Activated T-helper 1 cell treated with anti-CD3 and anti-CD28 coated beads, Interleukin-2, amount 50 U/mL, for 16 hours (primary cell): ENCODE data around the gene MYH7.
A peak's percentile ranks its signal among the peaks of the same experiment; 100 is the strongest.
"Not testable (repeated sequence)": the region's sequence is repeated elsewhere in the genome, so short reads cannot be mapped to it uniquely, and the experiment has no call there.

Experiments
- DNase-seq, 2 donors: peaks; one replicate each; pipeline ENCODE4 v3.0.0-alpha.2; 2020; ENCODE audit warnings: low read depth in 1 of 2, low spot score in 1 of 2

The MYH7 gene

DNA sequence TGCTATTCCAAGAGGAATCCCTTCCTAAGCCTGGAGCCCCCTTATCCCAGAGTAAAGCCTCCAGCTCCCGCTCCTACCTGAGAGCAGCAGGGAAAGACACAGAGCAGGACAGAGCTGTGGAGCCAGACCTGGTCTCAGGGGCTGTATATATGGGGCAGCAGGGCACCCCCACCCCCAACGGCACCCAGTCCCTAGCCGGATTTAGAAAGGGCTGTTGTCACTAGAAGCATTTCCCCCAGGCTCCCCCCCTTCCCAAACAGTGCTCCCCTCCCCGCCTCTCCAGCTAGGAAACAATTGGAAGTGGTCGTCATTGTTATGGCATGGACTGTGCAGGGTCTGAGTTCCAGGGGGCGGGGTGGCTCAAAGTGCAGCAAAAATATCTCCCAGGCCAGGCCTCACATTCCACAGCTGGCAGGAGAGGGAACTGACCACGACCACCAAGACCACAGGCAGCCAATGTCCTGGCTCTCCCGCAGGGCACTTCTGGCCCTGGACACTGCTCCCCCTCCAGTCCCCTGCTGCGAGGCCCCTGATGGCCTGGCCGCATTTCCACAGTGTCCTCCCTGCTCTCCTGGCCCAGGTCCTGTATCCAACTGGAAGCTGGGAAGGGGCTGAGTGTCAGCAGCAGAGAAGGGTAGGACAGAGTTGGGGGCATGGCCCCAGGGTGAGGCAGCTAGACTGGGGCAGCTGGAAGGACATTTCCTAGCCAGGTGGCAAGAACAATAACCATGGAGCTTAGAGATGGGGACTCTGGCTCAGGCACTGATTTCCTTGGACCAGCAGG lies at the start of gene MYH7:
Gene MYH7 (minus strand): TSS at position 118 of the 784 bp plus-strand sequence. CDS start 1,928 bp downstream, outside the sequence.
- DNase-seq = no peak

DNA sequence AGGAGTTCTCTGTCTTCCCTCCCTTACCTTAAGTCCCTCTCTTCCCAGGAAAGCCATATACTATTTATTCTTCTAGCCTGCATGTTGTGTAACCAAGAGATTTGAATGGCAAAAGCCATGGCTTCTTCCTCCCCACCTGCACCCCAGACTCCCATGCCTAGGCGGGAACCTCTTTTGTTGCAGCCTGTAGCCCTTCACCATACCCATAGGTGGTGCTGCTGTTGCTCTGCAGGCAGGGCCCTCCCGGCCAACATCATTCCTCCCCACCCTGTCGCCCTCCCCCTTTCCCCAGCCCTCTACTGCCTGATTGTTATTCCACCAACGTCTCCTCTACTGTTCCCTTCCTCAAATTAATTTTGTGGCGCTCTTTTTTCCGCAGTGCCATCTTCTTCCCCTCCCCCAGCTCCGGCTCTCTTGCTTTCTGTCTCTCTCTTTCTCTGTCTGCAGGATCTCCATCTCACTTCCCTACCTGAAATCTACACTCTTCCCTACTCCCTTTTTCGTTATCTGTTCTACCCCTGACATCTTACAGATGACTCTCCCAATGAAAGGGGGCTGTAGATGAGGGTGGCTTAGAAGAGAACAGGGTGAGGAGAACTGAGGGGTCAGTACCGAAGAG lies 47.9 kb upstream of the MYH7 start:
- no peak for DNase-seq

DNA sequence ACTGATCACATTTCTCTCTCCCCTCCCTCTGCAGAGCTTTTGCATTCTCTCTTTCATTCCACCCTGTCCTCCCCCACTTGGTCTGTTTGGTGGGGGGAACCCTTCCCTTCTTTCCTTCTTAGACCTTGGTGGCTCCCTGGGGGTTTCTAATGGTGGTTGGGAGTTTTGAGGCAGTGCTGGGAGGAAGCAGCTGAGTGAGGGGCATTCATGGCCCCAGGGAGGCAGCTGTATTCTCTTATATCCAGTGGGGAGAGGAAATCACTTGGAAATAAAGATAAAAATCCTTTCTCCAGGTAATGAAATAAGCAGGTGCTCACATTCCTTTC lies 47.3 kb upstream of the MYH7 start:
- DNase-seq = no peak

DNA sequence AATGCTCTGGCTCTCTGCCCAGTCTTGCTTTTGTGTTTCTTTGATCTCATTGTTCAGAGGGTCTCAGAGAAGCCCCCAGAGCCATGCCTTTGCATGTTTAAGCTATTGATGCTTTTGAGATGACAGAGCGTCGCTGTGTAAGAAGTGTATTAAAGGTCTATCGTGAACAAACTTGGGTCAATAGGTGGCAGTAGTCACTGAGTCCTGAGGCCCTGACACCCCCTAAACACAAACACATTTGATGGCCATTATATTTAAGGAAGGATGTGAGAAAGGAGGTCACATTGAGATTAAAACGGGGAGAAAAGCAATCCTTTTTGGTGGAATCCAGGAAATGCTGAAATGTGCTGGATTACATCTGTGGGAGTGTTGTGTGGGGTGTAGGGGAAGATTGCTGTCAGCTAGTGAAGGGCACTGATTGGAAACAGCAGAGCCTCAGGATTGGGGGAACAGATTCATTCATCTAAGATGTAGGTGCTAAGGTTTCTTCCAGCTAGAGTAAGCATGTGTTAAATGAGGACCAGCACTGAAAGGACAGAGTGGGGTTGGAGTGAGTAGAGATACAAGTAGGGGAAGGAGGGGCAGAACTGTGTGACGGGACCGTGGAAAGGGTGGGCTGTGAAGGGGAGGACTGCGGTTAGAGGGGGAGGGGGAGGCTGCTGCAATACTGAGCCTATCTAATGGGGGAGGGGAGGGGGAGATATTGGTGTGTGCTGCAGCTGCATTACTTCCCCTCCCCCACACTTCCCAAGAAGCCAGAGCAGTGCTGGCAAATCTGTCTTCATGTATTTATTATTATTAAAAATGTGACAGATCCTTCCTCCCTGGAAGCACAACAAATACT lies 46.7 kb upstream of the MYH7 start:
- DNase-seq = no peak

DNA sequence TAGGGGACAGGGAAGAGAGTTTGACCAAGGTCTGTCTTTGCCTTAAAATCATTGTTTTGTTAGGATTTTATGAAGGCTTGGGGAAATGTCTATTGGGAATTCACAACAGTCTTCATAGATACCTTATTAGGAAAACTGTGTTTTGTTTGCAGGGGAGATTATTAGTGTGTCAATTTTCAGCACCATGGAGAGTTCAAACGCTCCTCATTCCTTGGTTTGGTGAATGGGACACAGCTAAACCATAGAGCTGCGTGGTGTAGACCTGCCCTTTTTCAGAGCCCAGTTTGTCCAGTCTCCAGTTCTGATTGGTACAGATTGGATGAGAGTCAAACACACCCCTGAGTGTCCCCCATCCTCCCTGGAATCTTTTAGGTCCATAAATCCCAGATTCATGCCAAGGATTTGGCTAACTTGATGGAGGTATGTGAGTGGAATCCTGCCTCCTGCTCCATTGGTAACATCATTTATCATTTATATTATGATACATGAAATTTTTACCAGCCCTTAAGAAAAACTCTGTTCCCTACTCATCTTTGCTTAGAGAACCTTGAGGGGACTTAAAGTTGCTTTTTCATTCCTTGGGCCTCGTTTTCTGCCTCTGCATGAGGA lies 46.0 kb upstream of the MYH7 start:
- DNase-seq = no peak

DNA sequence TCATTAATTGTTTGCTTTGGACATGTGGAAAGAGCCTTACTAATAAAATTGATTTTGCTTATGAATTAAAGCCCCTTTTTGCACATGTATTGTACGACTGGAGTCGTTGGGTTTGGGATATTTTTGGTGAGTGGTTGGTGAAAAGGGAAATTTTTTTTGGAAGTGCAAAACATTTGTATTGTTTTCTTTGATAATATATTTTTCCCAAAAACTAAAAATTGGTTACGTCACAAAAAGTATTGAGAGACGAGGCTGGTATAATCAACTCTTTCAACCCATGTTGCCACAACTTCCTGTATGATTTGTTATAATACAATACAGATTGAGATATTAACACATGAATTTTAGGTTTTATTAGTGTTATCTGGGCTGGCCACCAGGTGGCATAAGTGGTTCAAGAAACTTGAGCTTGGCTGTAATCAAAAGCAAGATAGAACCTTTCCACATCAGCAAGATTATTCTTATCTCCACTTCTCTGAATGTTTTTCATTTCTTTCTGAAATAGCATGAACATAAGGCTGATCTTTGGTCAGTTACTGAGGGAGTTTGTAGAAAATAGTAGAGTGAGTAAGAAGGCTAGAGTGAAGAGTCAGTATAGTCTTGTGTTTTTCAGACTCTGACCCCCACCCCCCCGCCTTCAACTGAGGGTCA lies 42.8 kb upstream of the MYH7 start:
- peak; percentile 22 to 29 for DNase-seq

DNA sequence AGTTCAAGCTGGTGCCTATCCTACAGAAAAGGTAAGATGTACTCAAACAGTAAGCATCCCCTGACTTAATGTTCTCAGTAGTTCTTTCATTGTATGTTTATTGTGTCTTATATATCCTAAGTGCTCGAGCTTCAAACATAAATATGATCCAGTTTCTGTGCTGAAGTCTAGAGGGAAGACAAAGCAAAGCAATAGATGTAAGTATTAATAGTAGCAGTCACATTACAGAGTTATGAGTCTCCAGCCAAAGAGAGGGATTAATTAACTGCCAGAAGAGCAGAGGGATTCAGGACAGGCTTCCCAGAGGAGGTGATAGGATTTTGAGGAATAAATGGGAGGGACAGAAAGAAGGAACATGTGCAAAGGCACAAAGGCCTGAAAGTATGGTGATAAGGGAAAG lies 35.5 kb upstream of the MYH7 start:
- no peak for DNase-seq

DNA sequence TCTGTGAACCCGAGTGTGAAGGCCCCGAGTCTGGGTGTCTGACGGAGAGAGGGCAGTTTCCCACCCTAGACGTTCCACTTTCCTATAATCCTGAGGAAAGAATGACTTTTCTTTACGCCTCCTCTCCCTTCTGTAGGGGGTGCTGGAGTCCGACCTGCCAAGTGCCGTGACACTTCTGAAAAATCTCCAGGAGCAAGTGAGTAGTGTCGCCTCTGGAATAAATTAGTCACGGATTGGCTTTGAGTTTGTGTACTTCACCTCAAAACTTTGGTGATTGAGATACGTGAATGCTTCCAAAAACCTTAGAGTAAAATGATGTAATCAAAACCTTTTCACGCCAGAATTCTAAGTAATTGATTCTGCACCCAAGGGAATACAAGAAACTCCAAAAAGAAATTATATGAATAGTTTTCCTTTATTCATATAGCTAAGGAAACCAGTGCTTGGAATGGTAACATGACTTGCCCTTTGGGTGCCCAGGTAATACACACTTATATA lies 34.5 kb upstream of the MYH7 start:
- DNase-seq = no peak

DNA sequence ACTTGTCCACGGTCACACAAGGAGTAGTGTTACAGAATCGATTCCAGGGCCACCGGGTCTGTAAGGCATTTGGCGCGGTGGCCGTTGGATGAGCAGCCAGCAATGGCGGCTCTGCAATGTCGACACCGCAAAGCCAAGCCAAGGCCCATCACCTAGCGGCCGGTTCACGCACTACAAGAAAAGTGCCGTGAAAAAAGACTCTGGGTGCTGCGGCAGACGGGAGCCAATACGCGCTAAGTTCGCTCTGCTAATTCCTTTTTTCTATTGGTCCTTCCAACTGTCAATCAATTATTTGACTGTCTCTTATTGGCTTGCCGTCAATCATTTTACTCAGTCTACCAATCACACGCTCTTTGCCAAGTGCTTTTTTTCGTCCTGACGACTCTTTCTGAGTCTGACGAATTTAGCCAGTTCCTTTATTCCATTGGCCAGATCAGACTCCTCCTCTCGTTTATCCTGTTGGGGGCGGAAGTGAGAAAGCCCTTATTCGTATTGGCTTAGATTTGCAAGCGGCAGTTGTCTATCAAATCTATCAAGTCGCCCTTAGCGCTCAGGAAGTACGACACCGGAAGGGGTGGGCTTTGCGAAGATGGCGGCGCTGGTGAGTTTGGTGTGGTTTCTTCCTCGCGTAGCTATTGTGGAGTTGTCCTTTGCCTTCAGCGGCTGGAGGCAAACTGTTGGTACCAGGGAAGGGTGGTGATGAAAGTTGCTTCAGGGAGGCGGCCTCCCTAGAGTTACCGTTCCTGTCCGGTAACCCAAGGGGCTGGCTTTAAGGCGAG lies 33.9 kb upstream of the MYH7 start, which contains the start of gene NGDN:
Gene NGDN (plus strand): TSS at position 577 of the 779 bp plus-strand sequence. CDS start 13 bp downstream, at position 590.
- DNase-seq = peak; percentile 78 to 84

DNA sequence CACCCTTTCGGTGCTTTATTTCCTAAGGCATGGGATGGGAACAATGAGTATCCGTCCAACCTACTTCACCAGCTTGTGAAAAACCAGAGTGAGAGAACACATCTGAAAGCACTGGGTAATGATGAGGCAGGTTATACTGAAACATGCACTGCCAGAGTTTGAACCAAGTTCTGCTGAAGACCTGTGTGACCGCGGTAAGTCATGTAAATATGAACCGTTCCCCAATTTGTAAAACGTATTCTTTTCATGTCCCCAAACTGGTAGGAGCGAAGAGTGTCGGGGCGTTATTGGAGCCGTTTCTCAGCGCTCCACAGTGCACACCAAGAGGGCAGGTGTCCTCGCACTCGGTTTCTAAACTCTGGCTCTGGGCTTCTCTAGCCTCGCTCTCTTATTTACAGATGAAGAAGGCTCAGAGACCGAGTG lies 33.3 kb upstream of the MYH7 start:
- no peak for DNase-seq

DNA sequence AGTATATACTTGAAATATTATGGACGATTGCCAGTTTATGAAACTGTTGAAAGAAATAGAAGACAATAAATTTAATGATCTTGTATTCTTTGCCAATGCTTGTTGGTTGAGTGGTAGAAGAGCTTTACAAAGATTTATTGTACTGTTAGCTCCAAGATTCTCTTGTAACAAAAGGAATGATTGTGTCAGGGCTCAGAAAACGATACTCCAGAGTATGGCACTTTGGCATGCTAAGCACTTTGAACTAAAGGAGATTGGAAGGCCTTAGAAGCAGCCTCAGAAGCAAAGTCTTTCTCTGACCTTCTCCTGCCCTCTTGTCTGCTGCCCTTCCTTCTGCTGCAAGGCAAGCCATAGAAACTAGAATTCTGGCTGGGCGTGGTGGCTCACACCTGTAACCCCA lies 29.8 kb upstream of the MYH7 start:
- no peak for DNase-seq

DNA sequence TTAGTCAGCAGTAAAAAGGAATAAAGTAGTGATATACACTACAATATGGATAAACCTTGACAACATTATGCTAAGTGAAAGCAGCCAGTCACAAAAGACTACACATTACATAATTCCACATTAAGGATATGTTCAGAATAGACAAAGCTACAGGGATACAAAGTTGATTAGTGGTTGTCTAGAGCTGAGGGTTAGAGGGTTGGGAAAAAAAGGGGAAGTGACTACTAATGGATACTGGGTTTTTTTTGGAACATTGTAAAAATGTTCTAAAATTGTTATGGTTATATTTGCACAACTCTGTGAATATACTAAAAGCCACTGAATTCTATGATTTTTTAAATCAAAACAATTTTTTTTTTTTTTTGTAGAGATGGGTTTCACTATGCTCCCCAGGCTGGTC lies 29.2 kb upstream of the MYH7 start:
- DNase-seq = no peak

DNA sequence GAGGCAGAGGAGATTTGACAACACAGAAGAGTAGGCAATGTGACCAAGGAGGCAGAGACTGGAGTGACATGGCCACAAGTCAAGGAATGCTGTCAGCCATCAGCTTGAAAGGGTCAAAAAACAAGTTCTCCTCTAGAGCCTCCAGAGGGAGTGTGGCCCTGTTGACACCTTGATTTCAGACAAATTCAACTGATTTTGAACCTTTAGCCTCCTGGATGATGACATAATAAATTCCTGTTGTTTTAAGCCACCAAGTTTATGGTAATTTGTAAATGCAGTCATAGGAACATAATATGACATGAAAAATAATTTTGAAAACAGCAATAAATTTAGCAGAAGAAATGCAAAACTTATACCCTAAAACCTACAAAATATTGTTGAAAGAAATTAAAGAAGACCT lies 25.5 kb upstream of the MYH7 start:
- DNase-seq = no peak

DNA sequence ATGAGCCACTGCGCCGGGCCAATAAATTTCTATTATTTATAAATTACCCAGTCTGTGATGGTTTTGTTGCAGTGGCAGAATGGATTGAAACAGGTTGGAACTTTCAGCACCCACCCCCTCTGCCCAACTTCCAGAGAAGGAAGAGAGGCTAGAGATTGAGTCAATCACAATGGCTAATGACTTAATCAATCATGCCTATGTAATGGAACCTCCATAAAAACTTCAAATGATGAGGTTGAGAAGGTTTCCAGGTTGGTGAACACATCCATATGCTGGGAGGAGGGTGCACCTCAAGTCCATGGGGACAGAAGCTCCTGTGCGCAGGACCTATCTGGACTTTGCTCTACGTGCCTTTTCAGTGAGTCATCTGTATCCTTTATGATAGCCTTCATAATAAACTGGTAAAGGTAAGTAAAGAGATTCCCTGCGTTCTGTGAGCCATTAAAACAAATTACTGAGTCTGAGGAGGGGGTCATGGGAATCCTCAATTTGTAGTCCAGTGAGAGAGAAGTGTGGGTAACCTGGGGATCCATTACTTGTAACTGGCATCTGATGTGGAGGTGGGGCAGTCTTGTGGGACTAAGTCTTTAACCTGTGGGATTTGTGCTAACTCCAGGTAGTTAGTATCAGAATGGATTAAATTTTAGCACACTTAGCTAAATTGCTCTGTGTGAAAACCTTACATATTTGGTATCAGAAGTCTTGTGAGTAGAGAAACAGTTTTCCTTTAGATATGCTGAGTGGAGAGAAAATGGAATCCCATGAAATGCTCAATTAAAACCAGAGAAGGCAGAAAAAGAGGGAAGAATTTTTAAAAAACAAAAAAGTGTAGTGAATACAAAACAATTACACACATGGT lies 22.4 kb upstream of the MYH7 start:
- no peak for DNase-seq

DNA sequence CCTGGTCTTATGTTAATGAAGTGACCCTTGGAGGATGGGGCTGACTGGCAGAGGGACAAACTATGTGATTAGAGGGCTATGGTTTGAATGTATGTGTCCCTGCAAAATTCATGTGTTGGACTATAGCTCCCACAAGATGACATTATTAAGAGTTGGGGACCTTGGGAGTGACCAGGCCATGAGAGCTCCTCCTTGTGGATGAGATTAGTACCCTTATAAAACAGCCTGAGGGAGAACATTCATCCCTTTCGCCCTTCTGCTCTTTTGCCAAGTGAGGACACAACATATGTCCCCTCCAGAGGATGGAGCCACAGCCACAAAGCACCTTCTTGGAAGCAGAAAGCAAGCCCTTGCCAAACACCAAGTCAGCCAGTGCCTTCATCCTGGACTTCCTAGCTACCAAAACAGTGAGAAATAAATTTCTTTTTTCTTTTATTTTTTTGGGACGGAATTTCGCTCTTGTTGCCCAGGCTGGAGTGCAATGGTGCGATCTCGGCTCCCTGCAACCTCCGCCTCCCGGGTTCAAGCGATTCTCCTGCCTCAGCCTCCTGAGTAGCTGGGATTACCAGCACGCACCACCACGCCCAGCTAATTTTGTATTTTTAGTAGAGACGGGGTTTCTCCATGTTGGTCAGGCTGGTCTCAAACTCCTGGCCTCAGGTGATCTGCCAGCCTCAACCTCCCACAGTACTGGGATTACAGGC lies 21.6 kb upstream of the MYH7 start:
- not testable (repeated sequence) for DNase-seq

DNA sequence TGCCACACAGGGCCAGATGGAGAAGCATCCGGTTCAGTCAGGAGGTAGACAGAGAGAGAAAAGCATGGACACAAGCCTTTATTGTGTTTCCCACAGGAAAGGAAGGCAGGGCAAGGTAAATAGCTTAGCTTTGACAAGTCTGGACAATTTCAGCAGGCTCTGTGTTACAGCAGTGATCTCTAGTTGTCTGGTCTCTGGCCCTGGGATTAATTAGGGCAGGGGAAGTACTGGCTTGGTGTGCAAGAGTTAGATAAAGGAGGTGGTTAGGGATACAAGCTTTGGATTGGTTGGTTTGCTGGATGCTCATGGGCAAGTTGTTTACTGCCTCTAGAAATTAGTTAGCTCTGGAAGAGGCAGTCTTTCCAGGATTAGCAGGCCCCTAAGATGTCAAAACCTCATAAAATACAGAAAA lies 19.0 kb upstream of the MYH7 start:
- DNase-seq = no peak

DNA sequence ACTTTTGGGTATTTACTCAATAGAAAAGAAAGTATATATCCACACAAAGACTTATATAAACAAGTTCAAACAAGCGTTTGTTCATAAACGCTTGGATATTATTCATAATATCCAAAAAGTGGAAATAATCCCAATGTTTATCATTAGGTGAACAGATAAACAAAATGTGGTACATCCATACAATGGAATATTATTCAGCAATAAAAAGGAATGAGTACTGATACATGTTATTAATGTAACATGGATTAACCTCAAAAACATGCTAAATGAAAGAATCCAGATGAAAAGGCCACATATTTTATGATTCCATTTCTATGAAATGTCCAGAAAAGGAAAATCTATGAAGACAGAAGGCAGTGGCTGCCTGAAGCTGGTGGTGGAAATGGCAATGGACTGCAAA lies 16.8 kb upstream of the MYH7 start:
- no peak for DNase-seq

DNA sequence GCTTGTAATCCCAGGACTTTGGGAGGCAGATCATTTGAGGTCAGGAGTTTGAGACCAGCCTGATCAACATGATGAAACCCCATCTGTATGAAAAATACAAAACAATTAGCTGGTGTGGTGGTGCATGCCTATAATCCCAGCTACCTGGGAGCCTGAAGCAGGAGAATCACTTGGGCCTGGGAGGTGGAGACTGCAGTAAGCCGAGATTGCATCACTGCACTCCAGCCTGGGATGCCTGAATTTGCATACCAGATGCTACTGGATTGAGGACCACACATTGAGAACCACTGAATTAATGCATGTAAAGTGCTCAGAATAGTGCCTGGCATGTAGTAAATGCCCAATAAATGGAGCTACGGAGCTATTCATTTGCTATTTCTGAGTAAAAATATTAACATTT lies 14.9 kb upstream of the MYH7 start:
- DNase-seq = no peak
